Mucosa of gallbladder (tissue), 1 donor: ENCODE measurements around the gene ZNF692. TPM values are rescaled to one million over a fixed set of nuclear protein-coding genes. Genes with fewer than 3 reads are reported as not detected.
"Not testable (repeated sequence)": the region's sequence is repeated elsewhere in the genome, so short reads cannot be mapped to it uniquely, and the experiment has no call there.

Source experiments
- DNase-seq: peaks from one replicate; pipeline ENCODE4 v3.0.0-alpha.2; 2020; ENCODE audit warnings: low spot score
- total RNA-seq: library from RNA; stranded (reverse); gene quantifications from one replicate; pipeline ENCODE4 v1.2.1, GENCODE V29; 2021
- donor health status: DM: no; HTN: no; CAD: no.

The ZNF692 gene
- total RNA-seq, 1 donor from 2014 or later: 62.7 TPM

GRCh38 chr1:248849152-248849551 is 9.7 kb downstream of the ZNF692 start:
- no peak for DNase-seq

GRCh38 chr1:248848602-248849001 is 10.3 kb downstream of the ZNF692 start:
- DNase-seq: no peak

GRCh38 chr1:248847956-248848561 is 10.8 kb downstream of the ZNF692 start:
- DNase-seq: no peak

GRCh38 chr1:248847181-248847955 is 11.5 kb downstream of the ZNF692 start:
- no peak for DNase-seq

- no peak for DNase-seq
Measured at GRCh38 chr1:248844526-248844925, 14.4 kb downstream of the ZNF692 start.

GRCh38 chr1:248843687-248844086 is 15.2 kb downstream of the ZNF692 start:
- DNase-seq: no peak

- no peak for DNase-seq
Measured at GRCh38 chr1:248842781-248843331, 16.0 kb downstream of the ZNF692 start.

- no peak for DNase-seq
Measured at GRCh38 chr1:248841702-248842395, 17.0 kb downstream of the ZNF692 start.

GRCh38 chr1:248840946-248841345 is 17.9 kb downstream of the ZNF692 start:
- no peak for DNase-seq

- DNase-seq: no peak
Measured at GRCh38 chr1:248839168-248839555, 19.7 kb downstream of the ZNF692 start.

- peak; percentile 90 for DNase-seq
Measured at GRCh38 chr1:248838357-248839167, 20.3 kb downstream of the ZNF692 start.

GRCh38 chr1:248837781-248838356 is 21.0 kb downstream of the ZNF692 start, which contains the start of gene ZNF672:
TSS of gene ZNF672 (plus strand) at chr1:248838224. CDS start at chr1:248847275, 9,051 bp downstream.
- peak; percentile 98 for DNase-seq

- no peak for DNase-seq
Measured at GRCh38 chr1:248837045-248837780, 21.7 kb downstream of the ZNF692 start.

- DNase-seq: no peak
Measured at GRCh38 chr1:248834343-248834940, 24.4 kb downstream of the ZNF692 start.

GRCh38 chr1:248831842-248832241 is 27.0 kb downstream of the ZNF692 start:
- DNase-seq: no peak

- not testable (repeated sequence) for DNase-seq
Measured at GRCh38 chr1:248830718-248831017, 28.2 kb downstream of the ZNF692 start.

GRCh38 chr1:248828845-248829244 is 30.0 kb downstream of the ZNF692 start:
- DNase-seq: no peak

- peak; percentile 94 for DNase-seq
Measured at GRCh38 chr1:248825909-248826760, 32.8 kb downstream of the ZNF692 start, which contains the start of gene SH3BP5L. TSS of gene SH3BP5L (minus strand) at chr1:248825915. CDS start at chr1:248824935, 980 bp downstream.

- DNase-seq: no peak
Measured at GRCh38 chr1:248825573-248825908, 33.3 kb downstream of the ZNF692 start.
